ENCODE measurements around the gene GCNA.
"Not testable (repeated sequence)": the region's sequence is repeated elsewhere in the genome, so short reads cannot be mapped to it uniquely, and the experiment has no call there.

GCNA gene

GRCh38 chrX:71644406-71644805 is 66.2 kb downstream of the GCNA start:
- DNase-seq: not testable (repeated sequence)

GRCh38 chrX:71650333-71650969 is 72.2 kb downstream of the GCNA start:
- DNase-seq: peak in 2 of 5 donors; percentile 21 to 40

GRCh38 chrX:71652405-71652804 is 74.2 kb downstream of the GCNA start:
- peak in 4 of 5 donors; percentile 24 to 62 (median 44) for DNase-seq

GRCh38 chrX:71653344-71653743 is 75.1 kb downstream of the GCNA start:
- DNase-seq: no peak

- no peak for DNase-seq
These were observed 79.0 kb downstream of the GCNA start for GRCh38 chrX:71657267-71657666.

- DNase-seq: no peak
These were observed 81.1 kb downstream of the GCNA start for GRCh38 chrX:71659342-71659741.

- DNase-seq: no peak
These were observed 81.7 kb downstream of the GCNA start for GRCh38 chrX:71659959-71660358.

GRCh38 chrX:71660562-71661416 is 82.6 kb downstream of the GCNA start:
- DNase-seq: no peak

- no peak for DNase-seq
These were observed 83.7 kb downstream of the GCNA start for GRCh38 chrX:71661919-71662318.

- DNase-seq: not testable (repeated sequence)
These were observed 84.4 kb downstream of the GCNA start for GRCh38 chrX:71662654-71663053.
